Stomach smooth muscle (tissue), 2 donors: ENCODE measurements around the gene LANCL1.

ENCODE experiments used
- H3K27ac ChIP-seq: one replicate; pipeline ENCODE4 v1.7.0; 2013; ENCODE audit warnings: mild to moderate bottlenecking, low read length, inconsistent platforms
- H3K27me3 ChIP-seq, 2 donors: one replicate each; pipeline ENCODE4 v1.7.0; 2013; ENCODE audit warnings: low read length in 2 of 2; ENCODE audit not compliant: insufficient read depth in 2 of 2, control insufficient read depth in 1 of 2
- H3K36me3 ChIP-seq, 2 donors: one replicate each; pipeline ENCODE4 v1.7.0; 2013; ENCODE audit warnings: low read length in 2 of 2; ENCODE audit not compliant: control insufficient read depth in 2 of 2, insufficient read depth in 2 of 2
- H3K4me1 ChIP-seq: one replicate; pipeline ENCODE4 v1.7.0; 2013; ENCODE audit warnings: low read length; ENCODE audit not compliant: control insufficient read depth, insufficient read depth
- H3K4me3 ChIP-seq, 2 donors: one replicate each; pipeline ENCODE4 v1.7.0; 2013; ENCODE audit warnings: low read length in 2 of 2
- H3K9ac ChIP-seq, 2 donors: one replicate each; pipeline ENCODE4 v1.7.0; 2013; ENCODE audit warnings: low read length in 2 of 2, mild to moderate bottlenecking in 1 of 2
- H3K9me3 ChIP-seq, 2 donors: one replicate each; pipeline ENCODE4 v1.7.0; 2013; ENCODE audit warnings: low read length in 2 of 2; ENCODE audit not compliant: control insufficient read depth in 2 of 2
- donor health status: healthy.
- donor health status: Pancreatic carcinoma.

Gene LANCL1

DNA sequence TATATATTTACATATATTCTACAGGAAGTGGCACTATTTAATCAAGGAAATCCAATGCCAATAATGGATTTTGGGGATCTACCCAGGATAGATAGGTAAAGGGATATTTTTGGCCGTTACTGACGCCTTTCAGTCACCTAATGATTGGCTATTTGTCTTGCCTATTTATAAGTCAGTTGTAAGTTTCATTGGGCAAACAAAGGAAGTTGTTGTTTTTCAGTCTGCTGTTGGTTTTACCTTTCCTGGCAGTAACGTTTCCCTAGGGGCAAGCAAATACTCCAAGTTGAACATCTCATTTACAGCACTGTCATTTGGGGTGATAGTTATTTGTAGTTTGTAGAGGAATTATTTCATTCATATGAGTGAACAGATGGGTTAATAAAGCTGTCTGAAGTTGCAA lies 17.0 kb upstream of the LANCL1 start:
- Histone ChIP-seq H3K4me3 (no peak overlapping the region), H3K27ac (no peak overlapping the region), H3K9me3 (no peaks in the 10 kb centered on the region), H3K27me3 (no peaks in the 10 kb centered on the region), H3K4me1 (no peaks in the 10 kb centered on the region), H3K9ac (no peak overlapping the region), H3K36me3 (no peaks in the 10 kb centered on the region)

DNA sequence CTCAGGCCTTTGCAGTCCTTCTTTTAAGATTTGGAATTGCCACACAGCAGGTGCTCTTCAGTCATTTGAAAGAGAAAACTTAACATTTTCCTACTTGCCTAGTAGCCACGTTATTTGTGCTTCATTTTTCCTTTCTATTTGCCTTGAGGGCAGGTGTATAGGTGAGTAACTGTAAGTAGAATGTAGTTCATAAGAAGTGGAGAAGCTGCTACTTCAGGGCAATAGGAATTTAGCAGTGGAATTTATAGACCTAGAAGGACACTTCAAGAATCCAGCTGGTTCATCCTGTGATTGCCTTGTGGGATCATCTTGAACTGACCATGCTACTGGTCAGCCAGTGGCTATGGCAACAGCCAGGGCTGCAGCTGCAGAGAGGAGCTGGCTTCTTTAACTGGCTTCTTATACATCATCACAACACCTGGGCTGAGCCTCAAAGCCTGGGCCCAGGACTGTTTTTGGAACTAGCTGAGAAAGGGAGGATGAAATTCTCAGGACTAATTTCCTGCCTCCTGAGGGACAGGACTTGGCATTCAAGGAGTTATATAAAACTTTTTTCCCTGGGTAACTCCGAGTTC lies 5.1 kb upstream of the LANCL1 start:
- Histone ChIP-seq H3K27ac (no peak overlapping the region), H3K4me1 (no peaks in the 10 kb centered on the region), H3K9me3 (no peaks in the 10 kb centered on the region), H3K36me3 (no peaks in the 10 kb centered on the region), H3K27me3 (no peaks in the 10 kb centered on the region), H3K9ac (no peak overlapping the region), H3K4me3 (no peak overlapping the region)

DNA sequence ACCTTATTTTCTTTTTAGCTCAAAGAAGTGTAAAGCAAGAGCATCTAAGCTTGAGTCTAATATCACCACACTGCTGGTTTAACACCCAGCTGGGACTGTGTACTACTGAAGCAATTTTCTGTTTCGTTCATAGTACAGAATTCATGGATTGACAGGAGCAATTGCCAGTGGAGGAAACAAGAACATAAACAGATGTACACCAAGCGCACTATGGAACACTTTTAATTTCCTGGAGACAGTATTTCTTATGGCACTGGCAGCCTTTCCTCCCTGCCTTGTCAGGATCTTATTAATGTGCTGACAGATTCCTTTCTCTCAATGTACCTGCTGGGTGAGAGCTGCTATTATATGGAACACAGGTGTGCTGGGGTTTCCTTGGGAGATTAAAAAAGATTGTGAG lies 4.2 kb upstream of the LANCL1 start:
- H3K27ac ChIP-seq, result no peak overlapping the region
- no peaks in the 10 kb centered on the region for H3K36me3 ChIP-seq
- no peak overlapping the region for H3K9ac ChIP-seq
- H3K4me1 ChIP-seq, result no peaks in the 10 kb centered on the region
- no peak overlapping the region for H3K4me3 ChIP-seq
- H3K27me3 ChIP-seq, result no peaks in the 10 kb centered on the region
- no peaks in the 10 kb centered on the region for H3K9me3 ChIP-seq

DNA sequence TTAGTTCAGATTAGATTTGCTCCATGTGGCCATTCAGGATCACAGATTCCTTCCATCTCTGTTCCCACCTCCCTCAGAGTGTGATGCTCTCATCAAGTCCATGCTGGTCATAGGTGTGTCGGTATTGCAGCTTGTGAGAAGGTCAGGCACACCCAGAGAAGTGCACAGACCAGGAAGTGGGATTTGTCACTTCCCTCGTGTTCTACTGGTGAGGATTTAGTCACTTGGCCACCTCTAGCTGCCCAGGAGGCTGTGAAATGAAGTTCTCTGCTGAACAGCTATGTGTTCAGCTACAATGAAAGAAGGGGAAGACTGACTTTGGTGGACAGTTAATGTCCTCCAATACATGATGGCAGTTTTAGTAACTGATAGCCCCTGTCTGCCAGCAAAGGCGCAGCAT lies 3.5 kb upstream of the LANCL1 start:
- Histone ChIP-seq H3K4me1 (no peaks in the 10 kb centered on the region), H3K9ac (no peak overlapping the region), H3K27ac (no peak overlapping the region), H3K36me3 (no peaks in the 10 kb centered on the region), H3K4me3 (no peak overlapping the region), H3K27me3 (no peaks in the 10 kb centered on the region), H3K9me3 (no peaks in the 10 kb centered on the region)

DNA sequence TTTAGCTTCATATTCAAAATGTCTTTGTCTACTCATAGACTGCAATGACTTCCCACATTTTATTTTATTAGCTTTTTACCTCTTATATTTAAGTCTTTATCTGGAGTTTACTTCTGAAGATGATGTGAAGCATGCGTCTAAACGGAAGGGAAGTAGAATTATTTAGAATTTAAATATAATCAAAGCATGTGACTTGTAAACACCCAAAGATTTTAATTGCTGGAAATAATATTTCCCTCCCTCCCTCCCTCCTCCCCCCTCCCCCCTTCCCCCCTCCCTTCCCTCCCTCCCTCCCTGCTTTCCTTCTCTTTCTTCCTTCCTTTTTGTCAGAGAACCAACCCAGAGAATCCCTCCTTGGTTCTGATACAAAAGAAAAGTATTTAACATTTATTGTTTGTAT lies 2.1 kb upstream of the LANCL1 start:
- Histone ChIP-seq H3K9ac (no peak overlapping the region), H3K4me1 (no peaks in the 10 kb centered on the region), H3K27me3 (no peaks in the 10 kb centered on the region), H3K9me3 (no peaks in the 10 kb centered on the region), H3K36me3 (no peaks in the 10 kb centered on the region), H3K27ac (no peak overlapping the region), H3K4me3 (no peak overlapping the region)

DNA sequence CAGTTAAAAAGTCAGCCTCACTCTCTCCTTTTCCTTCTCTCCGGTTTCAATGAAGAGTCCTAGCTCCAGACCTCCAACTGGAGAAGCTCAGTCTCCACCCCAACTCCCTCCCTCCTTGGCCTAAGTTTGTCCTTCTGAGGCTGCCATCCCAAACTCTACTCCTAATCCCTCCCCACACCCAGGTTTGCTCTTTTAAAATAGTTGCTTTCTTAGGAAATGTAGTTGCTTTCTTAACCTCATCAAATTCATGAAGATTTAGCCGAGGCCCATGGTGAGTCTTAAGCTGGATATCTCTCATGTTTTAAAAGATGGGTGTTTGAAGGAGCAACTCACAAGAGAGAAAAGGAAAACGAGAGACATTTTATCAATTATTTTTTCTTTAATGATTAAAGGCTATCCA lies 937 bp upstream of the LANCL1 start:
- peak overlapping the region in 1 of 2 donors; percentile 91 for H3K9ac ChIP-seq

DNA sequence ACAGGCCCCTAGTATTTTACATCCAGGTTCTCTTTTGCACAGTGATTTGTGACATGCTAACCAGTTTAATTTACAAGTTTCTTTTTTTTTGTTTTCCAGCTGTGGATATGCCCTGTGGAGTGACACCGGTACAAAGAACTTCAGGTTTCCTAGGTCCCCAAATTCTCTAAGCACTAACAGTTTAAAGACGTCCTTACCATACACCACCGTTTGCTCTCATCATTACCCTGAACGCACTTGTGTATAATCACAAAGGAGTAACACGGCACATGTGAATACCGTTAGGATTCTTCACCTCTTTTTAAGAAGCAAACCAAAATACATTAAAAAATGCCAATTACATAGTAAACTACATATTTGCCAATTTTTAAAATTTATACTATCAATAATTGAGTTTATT lies 853 bp downstream of the LANCL1 start:
- H3K27ac ChIP-seq, result no peak overlapping the region
- no peaks in the 10 kb centered on the region for H3K27me3 ChIP-seq
- H3K4me1 ChIP-seq, result no peaks in the 10 kb centered on the region
- H3K4me3 ChIP-seq, result peak overlapping the region; percentile 89 to 90
- peak overlapping the region; percentile 81 to 91 for H3K9ac ChIP-seq
- H3K36me3 ChIP-seq, result peaks cover 7 to 11% of the 10 kb centered on the region in 2 donors
- H3K9me3 ChIP-seq, result no peaks in the 10 kb centered on the region

More for the DNA sequence above, 937 bp upstream of the LANCL1 start:
- Histone ChIP-seq H3K27ac (no peak overlapping the region), H3K36me3 (peaks cover 0 to 3% of the 10 kb centered on the region in 2 donors), H3K27me3 (no peaks in the 10 kb centered on the region), H3K4me1 (no peaks in the 10 kb centered on the region), H3K9me3 (no peaks in the 10 kb centered on the region), H3K4me3 (peak overlapping the region; percentile 89 to 90)

DNA sequence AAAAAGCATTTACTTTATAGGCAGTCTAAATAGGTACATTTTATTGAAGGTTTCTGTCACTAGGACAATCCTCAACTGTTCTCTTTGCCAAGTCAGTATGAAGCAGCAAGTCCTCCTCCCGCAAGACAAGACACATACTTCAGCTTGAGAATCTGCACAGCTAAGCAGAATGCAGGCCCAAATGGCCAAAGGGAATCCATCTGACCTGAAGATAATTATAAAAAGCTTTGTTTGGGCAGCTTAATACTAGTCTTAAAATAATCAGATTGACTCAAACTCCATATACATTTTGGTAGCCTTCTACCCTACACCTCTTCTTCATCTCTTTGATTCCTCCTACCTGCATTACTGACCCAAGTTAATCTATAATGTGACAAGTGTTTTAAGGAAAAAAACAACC lies 1.8 kb downstream of the LANCL1 start:
- no peaks in the 10 kb centered on the region for H3K4me1 ChIP-seq
- H3K36me3 ChIP-seq, result peaks cover 7 to 11% of the 10 kb centered on the region in 2 donors
- no peaks in the 10 kb centered on the region for H3K27me3 ChIP-seq
- H3K27ac ChIP-seq, result no peak overlapping the region
- no peak overlapping the region for H3K9ac ChIP-seq
- no peaks in the 10 kb centered on the region for H3K9me3 ChIP-seq
- no peak overlapping the region for H3K4me3 ChIP-seq

DNA sequence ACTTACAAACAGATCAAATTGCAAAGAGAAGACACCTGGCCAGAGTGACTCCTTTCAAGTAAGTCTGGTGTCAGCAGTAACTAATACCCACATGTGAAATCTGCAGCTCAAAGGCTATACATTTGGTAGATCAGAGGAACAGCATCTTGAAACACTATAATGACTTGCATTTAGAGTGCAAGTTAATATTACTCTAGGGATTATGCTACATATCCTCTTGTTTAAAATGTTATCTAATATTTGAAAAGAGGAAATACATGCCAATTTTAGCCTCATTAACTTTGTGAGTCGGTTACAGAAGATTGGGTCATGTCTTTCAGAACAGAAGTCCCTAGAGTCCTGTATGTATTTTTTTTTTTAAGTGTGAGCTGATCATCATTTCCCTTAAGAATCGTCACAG lies 15.2 kb downstream of the LANCL1 start:
- Histone ChIP-seq H3K36me3 (peaks cover 22 to 27% of the 10 kb centered on the region in 2 donors), H3K27ac (no peak overlapping the region), H3K9me3 (no peaks in the 10 kb centered on the region), H3K4me1 (no peaks in the 10 kb centered on the region), H3K4me3 (no peak overlapping the region), H3K27me3 (no peaks in the 10 kb centered on the region), H3K9ac (no peak overlapping the region)

DNA sequence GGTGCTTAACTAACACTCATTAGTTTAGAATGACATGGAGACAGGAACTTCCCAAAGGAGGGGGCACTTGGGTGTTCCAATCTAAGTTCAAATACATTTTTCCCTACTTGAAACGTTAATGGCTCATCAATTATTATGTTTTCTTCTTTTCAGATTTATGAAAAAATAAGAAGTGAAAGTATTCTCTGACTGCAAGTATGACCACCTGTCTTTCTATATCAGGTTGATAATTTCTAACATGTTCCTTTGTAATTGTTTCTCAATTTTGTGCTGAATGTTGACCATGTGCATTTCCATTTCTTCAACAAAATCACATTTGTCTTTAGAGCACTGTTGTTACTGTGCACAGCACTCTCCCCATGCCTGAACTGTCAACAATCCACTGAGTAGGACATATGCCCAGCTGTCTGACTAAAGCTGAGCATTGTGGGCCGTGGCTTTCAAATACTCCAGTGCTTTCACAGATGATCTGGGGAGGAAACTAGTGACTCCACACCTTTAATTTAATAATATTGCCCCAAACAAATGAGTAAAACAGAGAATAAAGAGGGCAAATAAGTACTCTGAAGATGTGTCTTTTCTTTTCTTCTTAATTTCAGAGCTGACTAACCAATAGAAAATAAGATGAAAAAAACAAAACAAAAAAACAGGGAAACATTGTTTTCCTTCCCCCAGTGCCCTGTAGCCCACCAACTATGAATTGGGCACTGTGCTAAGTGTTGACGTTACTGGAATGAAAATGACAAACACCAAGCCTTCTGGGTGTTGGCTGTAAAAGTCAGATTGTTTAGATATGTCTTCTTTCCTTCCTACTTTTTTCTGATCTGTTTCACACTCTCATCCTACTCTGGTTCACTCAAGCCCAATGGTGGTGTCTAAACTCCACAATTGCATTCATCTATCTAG lies 16.0 kb downstream of the LANCL1 start:
- Histone ChIP-seq H3K36me3 (peaks cover 16 to 22% of the 10 kb centered on the region in 2 donors), H3K9me3 (no peaks in the 10 kb centered on the region), H3K4me1 (no peaks in the 10 kb centered on the region), H3K4me3 (no peak overlapping the region), H3K27me3 (no peaks in the 10 kb centered on the region), H3K9ac (no peak overlapping the region), H3K27ac (no peak overlapping the region)

DNA sequence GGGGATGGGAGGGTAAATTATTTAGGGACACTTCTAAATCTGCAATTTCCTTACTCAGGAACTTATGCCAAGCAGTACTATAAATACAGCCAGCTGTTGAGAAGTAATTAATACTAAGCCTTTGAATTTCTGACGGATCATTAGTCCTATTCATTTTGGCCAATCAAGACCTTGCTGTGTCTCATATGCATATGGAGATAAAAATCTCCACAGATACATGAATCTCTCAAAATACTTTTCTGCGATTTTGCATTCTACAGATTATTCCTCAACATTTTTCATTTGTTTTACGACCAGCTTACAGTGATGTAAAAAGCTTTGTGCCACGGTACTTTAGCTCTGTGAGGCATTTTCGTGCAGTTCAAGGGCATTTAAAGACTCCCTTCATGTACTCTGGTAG lies 16.7 kb downstream of the LANCL1 start:
- Histone ChIP-seq H3K9ac (no peak overlapping the region), H3K36me3 (peaks cover 15 to 24% of the 10 kb centered on the region in 2 donors), H3K9me3 (no peaks in the 10 kb centered on the region), H3K27me3 (no peaks in the 10 kb centered on the region), H3K4me1 (no peaks in the 10 kb centered on the region), H3K27ac (no peak overlapping the region), H3K4me3 (no peak overlapping the region)
